ENCODE measurements around the gene RAB2B.

Gene RAB2B

DNA sequence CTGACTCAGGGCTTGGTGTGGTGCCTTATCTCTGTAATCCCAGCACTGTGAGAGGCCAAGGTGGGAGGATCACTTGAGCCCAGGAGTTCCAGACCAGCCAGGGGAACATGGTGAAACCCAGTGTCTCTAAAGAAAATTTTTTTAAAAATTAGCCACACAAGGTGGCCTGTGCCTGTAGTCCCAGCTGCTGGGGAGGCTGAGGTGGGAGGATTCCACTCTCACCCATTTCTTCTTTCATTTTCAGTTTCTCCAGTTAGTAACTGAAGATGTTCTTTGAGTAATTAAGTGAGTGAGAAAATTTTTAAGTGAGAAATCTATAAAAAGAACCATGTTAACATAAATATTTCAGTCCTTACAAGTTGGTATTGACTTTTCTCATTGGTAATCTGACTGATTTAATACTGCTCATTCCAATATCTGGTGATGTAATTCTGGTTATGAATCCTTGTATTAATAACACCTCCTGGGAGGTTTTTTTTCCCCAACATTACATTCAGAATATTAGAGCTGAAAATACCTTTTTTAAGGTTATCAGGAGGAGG is 28.3 kb upstream of the RAB2B start:
- Histone ChIP-seq H3K27me3 (ENCODE audit: insufficient read depth, poor library complexity, severe bottlenecking) (no peaks in the 10 kb centered on the region), H3K4me3 (replicated peaks; ENCODE audit: insufficient read depth, low read length) (no peak overlapping the region), H3K27ac (replicated peaks) (no peak overlapping the region)
- no peak for DNase-seq (ENCODE audit: low read depth in 1 of 2, low spot score in 1 of 2)
- TF ChIP-seq REST (IDR thresholded peaks at IDR 0.05; ENCODE audit: insufficient replicate concordance, low read depth) (no peak), GABPA (IDR thresholded peaks at IDR 0.05; ENCODE audit: low read depth) (no peak), POLR2AphosphoS5 (IDR thresholded peaks at IDR 0.05; ENCODE audit: low read depth) (no peak), SPI1 (IDR thresholded peaks at IDR 0.05; ENCODE audit: borderline replicate concordance, low read depth) (no peak)
- TF ChIP-seq, protein P1, sequence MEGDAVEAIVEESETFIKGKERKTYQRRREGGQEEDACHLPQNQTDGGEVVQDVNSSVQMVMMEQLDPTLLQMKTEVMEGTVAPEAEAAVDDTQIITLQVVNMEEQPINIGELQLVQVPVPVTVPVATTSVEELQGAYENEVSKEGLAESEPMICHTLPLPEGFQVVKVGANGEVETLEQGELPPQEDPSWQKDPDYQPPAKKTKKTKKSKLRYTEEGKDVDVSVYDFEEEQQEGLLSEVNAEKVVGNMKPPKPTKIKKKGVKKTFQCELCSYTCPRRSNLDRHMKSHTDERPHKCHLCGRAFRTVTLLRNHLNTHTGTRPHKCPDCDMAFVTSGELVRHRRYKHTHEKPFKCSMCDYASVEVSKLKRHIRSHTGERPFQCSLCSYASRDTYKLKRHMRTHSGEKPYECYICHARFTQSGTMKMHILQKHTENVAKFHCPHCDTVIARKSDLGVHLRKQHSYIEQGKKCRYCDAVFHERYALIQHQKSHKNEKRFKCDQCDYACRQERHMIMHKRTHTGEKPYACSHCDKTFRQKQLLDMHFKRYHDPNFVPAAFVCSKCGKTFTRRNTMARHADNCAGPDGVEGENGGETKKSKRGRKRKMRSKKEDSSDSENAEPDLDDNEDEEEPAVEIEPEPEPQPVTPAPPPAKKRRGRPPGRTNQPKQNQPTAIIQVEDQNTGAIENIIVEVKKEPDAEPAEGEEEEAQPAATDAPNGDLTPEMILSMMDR (IDR thresholded peaks at IDR 0.05; ENCODE audit: insufficient read depth, low read length): no peak

GRCh38 chr14:21503376-21503775 is 26.6 kb upstream of the RAB2B start:
- TF ChIP-seq REST (IDR thresholded peaks at IDR 0.05; ENCODE audit: insufficient replicate concordance, low read depth) (no peak), SPI1 (IDR thresholded peaks at IDR 0.05; ENCODE audit: borderline replicate concordance, low read depth) (no peak), GABPA (IDR thresholded peaks at IDR 0.05; ENCODE audit: low read depth) (no peak), POLR2AphosphoS5 (IDR thresholded peaks at IDR 0.05; ENCODE audit: low read depth) (no peak)
- TF ChIP-seq, protein P1 (IDR thresholded peaks at IDR 0.05; ENCODE audit: insufficient read depth, low read length): no peak
- H3K27me3 ChIP-seq (ENCODE audit: insufficient read depth, poor library complexity, severe bottlenecking): no peaks in the 10 kb centered on the region
- DNase-seq (ENCODE audit: low read depth in 1 of 2, low spot score in 1 of 2): no peak
- no peak overlapping the region for H3K4me3 ChIP-seq (replicated peaks; ENCODE audit: insufficient read depth, low read length)
- no peak overlapping the region for H3K27ac ChIP-seq (replicated peaks)

GRCh38 chr14:21501568-21501967 is 24.8 kb upstream of the RAB2B start:
- Histone ChIP-seq H3K27ac (replicated peaks) (no peak overlapping the region), H3K4me3 (replicated peaks; ENCODE audit: insufficient read depth, low read length) (no peak overlapping the region), H3K27me3 (ENCODE audit: insufficient read depth, poor library complexity, severe bottlenecking) (no peaks in the 10 kb centered on the region)
- DNase-seq (ENCODE audit: low read depth in 1 of 2, low spot score in 1 of 2): no peak
- TF ChIP-seq SPI1 (IDR thresholded peaks at IDR 0.05; ENCODE audit: borderline replicate concordance, low read depth) (no peak), REST (IDR thresholded peaks at IDR 0.05; ENCODE audit: insufficient replicate concordance, low read depth) (no peak), POLR2AphosphoS5 (IDR thresholded peaks at IDR 0.05; ENCODE audit: low read depth) (no peak)
- TF ChIP-seq, protein P1 (IDR thresholded peaks at IDR 0.05; ENCODE audit: insufficient read depth, low read length): no peak

Measured in HL-60 (cell line).